ENCODE results near the gene FCER2. TPM values are rescaled to one million over a fixed set of nuclear protein-coding genes. Genes with fewer than 3 reads are reported as not detected.

Gene FCER2
- total RNA-seq, 1 experiment from 2014 or later = 0.48 TPM

- TF ChIP-seq, protein P1, sequence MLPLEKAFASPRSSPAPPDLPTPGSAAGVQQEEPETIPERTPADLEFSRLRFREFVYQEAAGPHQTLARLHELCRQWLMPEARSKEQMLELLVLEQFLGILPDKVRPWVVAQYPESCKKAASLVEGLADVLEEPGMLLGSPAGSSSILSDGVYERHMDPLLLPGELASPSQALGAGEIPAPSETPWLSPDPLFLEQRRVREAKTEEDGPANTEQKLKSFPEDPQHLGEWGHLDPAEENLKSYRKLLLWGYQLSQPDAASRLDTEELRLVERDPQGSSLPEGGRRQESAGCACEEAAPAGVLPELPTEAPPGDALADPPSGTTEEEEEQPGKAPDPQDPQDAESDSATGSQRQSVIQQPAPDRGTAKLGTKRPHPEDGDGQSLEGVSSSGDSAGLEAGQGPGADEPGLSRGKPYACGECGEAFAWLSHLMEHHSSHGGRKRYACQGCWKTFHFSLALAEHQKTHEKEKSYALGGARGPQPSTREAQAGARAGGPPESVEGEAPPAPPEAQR (CRISPR knock-in tag; IDR thresholded peaks at IDR 0.05) = no peak
- TF ChIP-seq TCF7 (CRISPR knock-in tag; IDR thresholded peaks at IDR 0.05; ENCODE audit: low read depth) = no peak
- TF ChIP-seq SOX15 (CRISPR knock-in tag; IDR thresholded peaks at IDR 0.05) = no peak
- no peak for TF ChIP-seq ZNF317 (CRISPR knock-in tag; IDR thresholded peaks at IDR 0.05; ENCODE audit: borderline replicate concordance, low read depth)
Observed at GRCh38 chr19:7743425-7743841, 41.5 kb upstream of the FCER2 start (continued).

GRCh38 chr19:7742991-7743390 is 41.1 kb upstream of the FCER2 start:
- Mint-ChIP-seq H3K27ac (no peak overlapping the region), H3K27me3 (ENCODE audit: low read depth) (peaks cover 15% of the 10 kb centered on the region), H3K36me3 (no peaks in the 10 kb centered on the region; the same call in 1 of the 2 replicates), H3K9me3 (peaks cover 2% of the 10 kb centered on the region), H3K4me3 (no peak overlapping the region), H3K4me1 (peaks cover 10% of the 10 kb centered on the region)
- POLR2A ChIA-PET = no interaction called here
- TF ChIP-seq ZNF232 (CRISPR knock-in tag; IDR thresholded peaks at IDR 0.05) (no peak), NFATC4 (CRISPR knock-in tag; IDR thresholded peaks at IDR 0.05) (no peak), ZNF219 (CRISPR knock-in tag; IDR thresholded peaks at IDR 0.05; ENCODE audit: borderline replicate concordance) (no peak), ATF2 (CRISPR knock-in tag; IDR thresholded peaks at IDR 0.05; ENCODE audit: borderline replicate concordance, low read depth) (no peak), NR1H2 (CRISPR knock-in tag; IDR thresholded peaks at IDR 0.05) (no peak)
- TF ChIP-seq, protein P2, sequence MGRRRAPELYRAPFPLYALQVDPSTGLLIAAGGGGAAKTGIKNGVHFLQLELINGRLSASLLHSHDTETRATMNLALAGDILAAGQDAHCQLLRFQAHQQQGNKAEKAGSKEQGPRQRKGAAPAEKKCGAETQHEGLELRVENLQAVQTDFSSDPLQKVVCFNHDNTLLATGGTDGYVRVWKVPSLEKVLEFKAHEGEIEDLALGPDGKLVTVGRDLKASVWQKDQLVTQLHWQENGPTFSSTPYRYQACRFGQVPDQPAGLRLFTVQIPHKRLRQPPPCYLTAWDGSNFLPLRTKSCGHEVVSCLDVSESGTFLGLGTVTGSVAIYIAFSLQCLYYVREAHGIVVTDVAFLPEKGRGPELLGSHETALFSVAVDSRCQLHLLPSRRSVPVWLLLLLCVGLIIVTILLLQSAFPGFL (CRISPR knock-in tag; IDR thresholded peaks at IDR 0.05; ENCODE audit: borderline replicate concordance) = no peak
- ATAC-seq = no peak
- CTCF ChIA-PET = interaction anchor here (1.4 kb wide), 2 partner anchors 57 to 175 kb away, joined by 4 read pairs; no protein-coding TSS in a partner anchor
- DNase-seq (ENCODE audit: low spot score) = no peak

- ATAC-seq (no peak), DNase-seq (ENCODE audit: low spot score) (no peak)
- H3K9me3 Mint-ChIP-seq = no peaks in the 10 kb centered on the region
- TF ChIP-seq, protein P3, sequence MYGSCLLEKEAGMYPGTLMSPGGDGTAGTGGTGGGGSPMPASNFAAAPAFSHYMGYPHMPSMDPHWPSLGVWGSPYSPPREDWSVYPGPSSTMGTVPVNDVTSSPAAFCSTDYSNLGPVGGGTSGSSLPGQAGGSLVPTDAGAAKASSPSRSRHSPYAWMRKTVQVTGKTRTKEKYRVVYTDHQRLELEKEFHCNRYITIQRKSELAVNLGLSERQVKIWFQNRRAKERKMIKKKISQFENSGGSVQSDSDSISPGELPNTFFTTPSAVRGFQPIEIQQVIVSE (CRISPR knock-in tag; IDR thresholded peaks at IDR 0.05; ENCODE audit: borderline replicate concordance) = no peak
- no peaks in the 10 kb centered on the region for H3K36me3 Mint-ChIP-seq
- ChIA-PET POLR2A (no interaction called here), CTCF (interaction anchor here (1.4 kb wide), 1 partner anchor 57 kb away, joined by 4 read pairs; no protein-coding TSS in a partner anchor)
- peaks cover 6% of the 10 kb centered on the region for H3K4me1 Mint-ChIP-seq
- peaks cover 19% of the 10 kb centered on the region for H3K27me3 Mint-ChIP-seq (ENCODE audit: low read depth)
- no peak overlapping the region for H3K4me3 Mint-ChIP-seq
- no peak overlapping the region for H3K27ac Mint-ChIP-seq
Observed at GRCh38 chr19:7742575-7742974, 40.6 kb upstream of the FCER2 start.

- Mint-ChIP-seq H3K9me3 (no peaks in the 10 kb centered on the region), H3K36me3 (no peaks in the 10 kb centered on the region), H3K27me3 (ENCODE audit: low read depth) (peaks cover 32% of the 10 kb centered on the region), H3K4me3 (no peak overlapping the region), H3K27ac (no peak overlapping the region), H3K4me1 (no peaks in the 10 kb centered on the region)
- DNase-seq (ENCODE audit: low spot score) (no peak), ATAC-seq (no peak)
- CTCF ChIA-PET = no interaction called here
- POLR2A ChIA-PET = no interaction called here
- TF ChIP-seq EMX1 (CRISPR knock-in tag; IDR thresholded peaks at IDR 0.05) (no peak), ATF2 (CRISPR knock-in tag; IDR thresholded peaks at IDR 0.05; ENCODE audit: borderline replicate concordance, low read depth) (no peak), HMGA2 (CRISPR knock-in tag; IDR thresholded peaks at IDR 0.05) (no peak), NFE2L1 (CRISPR knock-in tag; IDR thresholded peaks at IDR 0.05) (no peak), E2F5 (CRISPR knock-in tag; IDR thresholded peaks at IDR 0.05) (no peak), CBFB (CRISPR knock-in tag; IDR thresholded peaks at IDR 0.05; ENCODE audit: low read depth) (no peak), TEAD1 (CRISPR knock-in tag; IDR thresholded peaks at IDR 0.05) (no peak), OVOL2 (CRISPR knock-in tag; IDR thresholded peaks at IDR 0.05; ENCODE audit: borderline replicate concordance) (no peak), SMAD4 (CRISPR knock-in tag; IDR thresholded peaks at IDR 0.05) (no peak), NR3C1 (CRISPR knock-in tag; conservative IDR thresholded peaks at IDR 0.05; ENCODE audit: low read depth) (no peak), ZNF121 (CRISPR knock-in tag; IDR thresholded peaks at IDR 0.05) (no peak), ZBTB43 (CRISPR knock-in tag; IDR thresholded peaks at IDR 0.05) (no peak)
Observed at GRCh38 chr19:7740682-7741054, 38.7 kb upstream of the FCER2 start.

Data from WTC11 (cell line).